ENCODE results near the gene ZG16B.
A peak's percentile ranks its signal among the peaks of the same experiment; 100 is the strongest.

Gene ZG16B

DNA sequence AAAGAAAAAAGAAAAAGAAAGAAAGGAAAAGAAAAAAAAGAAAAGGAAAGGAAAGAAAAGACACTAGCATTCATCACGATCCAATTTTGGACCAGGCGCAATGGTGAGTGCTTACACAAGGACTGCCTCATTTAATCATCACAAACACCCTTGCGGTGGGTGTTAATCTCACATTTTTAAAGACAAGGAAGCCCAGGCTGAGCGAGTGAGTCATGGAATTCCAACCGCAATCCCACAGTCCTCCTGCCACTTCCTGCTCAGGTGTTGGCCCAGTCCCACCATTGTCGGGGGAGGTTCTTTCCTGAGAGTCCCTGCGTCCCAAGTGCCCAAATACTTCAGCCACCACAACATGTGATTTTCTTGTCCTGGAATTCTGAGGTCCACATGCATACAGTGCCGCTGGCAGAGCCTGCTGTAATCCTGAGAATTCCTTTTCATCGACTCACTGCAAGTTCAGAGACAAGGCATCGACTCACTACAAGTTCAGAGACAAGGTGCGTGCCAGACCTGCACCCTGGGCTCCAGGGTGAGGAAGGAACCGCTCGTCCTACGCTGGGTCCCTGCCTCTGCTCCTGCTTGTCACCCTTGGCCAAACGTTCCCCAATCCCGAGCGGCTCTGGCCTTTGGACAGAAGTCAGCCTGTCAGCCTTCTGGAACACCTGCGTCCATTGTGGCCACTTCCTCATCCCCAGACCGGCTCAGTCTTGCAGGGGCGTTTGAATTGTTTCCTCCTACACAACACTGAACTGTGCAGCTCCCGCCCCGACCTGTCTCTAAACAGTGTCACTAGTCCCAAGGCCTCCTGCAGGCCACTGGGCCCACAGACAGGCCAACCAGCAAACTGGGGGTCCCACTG, 5.8 kb downstream of the ZG16B start:
- in situ Hi-C loops (cut with HindIII; ENCODE audit: low sequenced_read_pairs), result no loop called here
- H3K4me3 ChIP-seq (ENCODE audit: low read depth, low read length), result no peak overlapping the region

DNA sequence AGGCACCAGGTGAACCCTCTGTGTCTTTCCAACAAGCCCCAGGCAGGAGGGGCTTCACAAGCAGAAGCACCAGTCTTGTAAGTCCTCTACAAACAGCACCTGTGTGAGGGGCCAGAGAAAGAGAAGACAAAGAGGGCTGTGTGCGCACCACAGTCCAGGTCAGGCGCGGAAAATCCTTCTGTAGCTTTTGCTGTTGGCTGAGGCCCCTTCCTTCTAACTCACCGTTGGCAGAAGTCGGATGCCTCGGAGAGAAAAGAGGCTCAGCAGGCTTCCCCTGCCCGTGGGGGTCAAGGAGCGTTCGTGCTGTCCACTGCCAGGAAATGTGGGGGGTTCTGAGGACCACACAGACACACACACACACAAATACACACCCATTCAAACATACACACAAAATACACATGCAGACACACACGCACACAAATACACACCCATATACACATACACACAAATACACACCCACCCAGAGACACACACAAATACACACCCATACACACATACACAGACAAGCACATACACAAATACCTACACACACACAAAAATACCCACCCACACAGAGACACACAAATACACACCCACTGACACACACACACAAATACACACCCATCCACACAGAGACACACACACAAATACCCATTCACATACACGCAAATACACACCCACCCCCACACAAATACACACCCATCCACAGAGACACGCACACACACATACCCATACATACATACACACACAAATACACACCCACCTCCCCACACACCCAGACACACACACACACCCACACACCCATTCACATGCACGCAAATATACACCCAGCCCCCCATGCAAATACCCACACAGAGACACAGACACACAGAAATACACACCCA, 6.8 kb downstream of the ZG16B start:
- no peak overlapping the region for H3K4me3 ChIP-seq (ENCODE audit: low read depth, low read length)
- in situ Hi-C loops (cut with HindIII; ENCODE audit: low sequenced_read_pairs), result no loop called here
- peak; percentile 16 for DNase-seq (ENCODE audit: low read depth, low spot score)
- TF ChIP-seq, protein P1, sequence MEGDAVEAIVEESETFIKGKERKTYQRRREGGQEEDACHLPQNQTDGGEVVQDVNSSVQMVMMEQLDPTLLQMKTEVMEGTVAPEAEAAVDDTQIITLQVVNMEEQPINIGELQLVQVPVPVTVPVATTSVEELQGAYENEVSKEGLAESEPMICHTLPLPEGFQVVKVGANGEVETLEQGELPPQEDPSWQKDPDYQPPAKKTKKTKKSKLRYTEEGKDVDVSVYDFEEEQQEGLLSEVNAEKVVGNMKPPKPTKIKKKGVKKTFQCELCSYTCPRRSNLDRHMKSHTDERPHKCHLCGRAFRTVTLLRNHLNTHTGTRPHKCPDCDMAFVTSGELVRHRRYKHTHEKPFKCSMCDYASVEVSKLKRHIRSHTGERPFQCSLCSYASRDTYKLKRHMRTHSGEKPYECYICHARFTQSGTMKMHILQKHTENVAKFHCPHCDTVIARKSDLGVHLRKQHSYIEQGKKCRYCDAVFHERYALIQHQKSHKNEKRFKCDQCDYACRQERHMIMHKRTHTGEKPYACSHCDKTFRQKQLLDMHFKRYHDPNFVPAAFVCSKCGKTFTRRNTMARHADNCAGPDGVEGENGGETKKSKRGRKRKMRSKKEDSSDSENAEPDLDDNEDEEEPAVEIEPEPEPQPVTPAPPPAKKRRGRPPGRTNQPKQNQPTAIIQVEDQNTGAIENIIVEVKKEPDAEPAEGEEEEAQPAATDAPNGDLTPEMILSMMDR (IDR thresholded peaks at IDR 0.05; ENCODE audit: low read depth, low read length), result no peak

More for the DNA sequence above, 5.8 kb downstream of the ZG16B start:
- DNase-seq (ENCODE audit: low read depth, low spot score), result peak; percentile 96
- TF ChIP-seq, protein P1 (IDR thresholded peaks at IDR 0.05; ENCODE audit: low read depth, low read length), result no peak

DNA sequence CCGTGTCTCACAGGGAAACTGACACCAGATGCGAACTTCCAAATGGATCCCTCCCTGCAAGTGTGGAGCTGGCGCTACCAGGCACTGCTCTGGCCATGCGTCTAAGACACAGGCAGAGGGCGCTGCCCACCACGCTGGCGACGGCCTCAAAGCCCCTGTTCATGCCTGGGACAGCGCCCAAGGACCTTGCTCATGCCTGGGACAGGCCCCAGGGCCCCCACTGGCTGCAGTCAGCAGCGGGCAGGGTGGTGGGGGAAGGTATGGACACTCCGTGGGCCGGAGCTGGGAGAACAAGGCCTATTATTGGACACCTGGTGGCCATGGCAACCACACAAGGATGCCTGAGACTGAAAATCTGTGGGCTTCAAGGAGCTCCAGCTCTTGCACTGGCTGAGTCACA, 8.8 kb downstream of the ZG16B start:
- DNase-seq (ENCODE audit: low read depth, low spot score), result peak; percentile 72
- in situ Hi-C loops (cut with HindIII; ENCODE audit: low sequenced_read_pairs), result no loop called here
- H3K4me3 ChIP-seq (ENCODE audit: low read depth, low read length), result no peak overlapping the region
- TF ChIP-seq, protein P1 (IDR thresholded peaks at IDR 0.05; ENCODE audit: low read depth, low read length), result peak; percentile 94

DNA sequence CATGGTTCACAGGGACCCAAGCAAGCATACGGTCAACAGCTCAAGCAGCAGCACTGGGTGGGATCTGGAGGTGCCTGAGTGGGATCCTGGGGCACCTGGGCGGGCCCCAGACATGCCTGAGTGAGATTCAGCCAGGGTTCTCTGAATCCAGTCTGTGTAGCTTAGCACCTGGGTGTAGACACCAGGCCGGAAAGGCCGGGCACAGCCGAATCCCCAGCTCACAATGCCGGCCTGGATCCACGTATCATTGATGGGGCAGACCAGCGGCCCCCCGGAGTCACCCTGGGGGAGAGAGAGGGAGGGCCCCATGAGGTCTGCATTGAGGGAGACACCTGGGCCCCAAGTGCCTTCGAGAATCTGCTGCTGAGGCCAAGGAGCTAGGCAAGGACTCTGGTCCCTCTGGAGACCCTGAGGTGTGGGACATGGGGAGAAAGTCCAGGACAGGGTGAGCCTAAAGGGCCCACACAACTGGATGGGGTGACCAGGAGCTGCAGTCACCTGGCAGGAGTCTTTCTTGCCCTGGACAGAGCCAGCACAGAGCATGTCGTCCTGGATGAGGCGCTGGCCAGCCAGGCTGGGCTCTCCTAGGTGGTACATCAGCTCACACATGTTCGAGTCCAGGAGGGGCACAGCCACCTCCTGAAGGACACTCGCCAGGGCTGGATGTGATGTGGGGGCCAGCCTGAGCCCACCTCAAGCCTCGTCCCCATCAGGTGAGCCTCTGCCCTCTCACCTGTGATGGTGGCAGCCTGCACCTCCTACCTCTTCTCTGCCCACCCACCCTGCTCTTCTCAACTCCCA, 9.7 kb downstream of the ZG16B start:
- TF ChIP-seq, protein P1 (IDR thresholded peaks at IDR 0.05; ENCODE audit: low read depth, low read length), result no peak
- no peak overlapping the region for H3K4me3 ChIP-seq (ENCODE audit: low read depth, low read length)
- no peak for DNase-seq (ENCODE audit: low read depth, low spot score)
- in situ Hi-C loops (cut with HindIII; ENCODE audit: low sequenced_read_pairs), result no loop called here

DNA sequence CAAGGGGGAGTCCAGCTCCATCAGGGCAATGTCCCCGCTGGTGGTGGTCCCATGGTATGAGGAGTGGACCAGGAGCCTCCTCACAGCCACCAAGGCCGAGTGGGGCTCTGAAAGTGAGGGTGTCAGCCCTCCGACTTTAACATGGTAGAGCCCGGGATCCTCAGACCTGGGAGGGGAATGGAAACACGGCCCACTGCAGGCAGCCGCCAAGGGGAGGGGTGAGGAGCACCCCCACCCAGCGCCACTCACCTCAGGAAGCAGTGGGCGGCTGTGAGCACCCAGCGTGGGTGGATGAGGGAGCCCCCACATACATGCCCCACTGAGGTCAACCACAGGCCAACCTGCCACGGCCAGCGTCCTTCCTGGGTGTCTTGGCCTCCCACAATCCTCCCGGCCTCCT, 10.8 kb downstream of the ZG16B start:
- DNase-seq (ENCODE audit: low read depth, low spot score), result no peak
- TF ChIP-seq, protein P1 (IDR thresholded peaks at IDR 0.05; ENCODE audit: low read depth, low read length), result no peak
- H3K4me3 ChIP-seq (ENCODE audit: low read depth, low read length), result no peak overlapping the region
- in situ Hi-C loops (cut with HindIII; ENCODE audit: low sequenced_read_pairs), result no loop called here
